Right forelimb (tissue), 1 donor: ENCODE data around the gene GARIN5A.
"Not testable (repeated sequence)": the region's sequence is repeated elsewhere in the genome, so short reads cannot be mapped to it uniquely, and the experiment has no call there.

ENCODE experiments used
- DNase-seq: peaks from one replicate; pipeline ENCODE4 v3.0.0-alpha.2; 2018

Gene GARIN5A

DNA sequence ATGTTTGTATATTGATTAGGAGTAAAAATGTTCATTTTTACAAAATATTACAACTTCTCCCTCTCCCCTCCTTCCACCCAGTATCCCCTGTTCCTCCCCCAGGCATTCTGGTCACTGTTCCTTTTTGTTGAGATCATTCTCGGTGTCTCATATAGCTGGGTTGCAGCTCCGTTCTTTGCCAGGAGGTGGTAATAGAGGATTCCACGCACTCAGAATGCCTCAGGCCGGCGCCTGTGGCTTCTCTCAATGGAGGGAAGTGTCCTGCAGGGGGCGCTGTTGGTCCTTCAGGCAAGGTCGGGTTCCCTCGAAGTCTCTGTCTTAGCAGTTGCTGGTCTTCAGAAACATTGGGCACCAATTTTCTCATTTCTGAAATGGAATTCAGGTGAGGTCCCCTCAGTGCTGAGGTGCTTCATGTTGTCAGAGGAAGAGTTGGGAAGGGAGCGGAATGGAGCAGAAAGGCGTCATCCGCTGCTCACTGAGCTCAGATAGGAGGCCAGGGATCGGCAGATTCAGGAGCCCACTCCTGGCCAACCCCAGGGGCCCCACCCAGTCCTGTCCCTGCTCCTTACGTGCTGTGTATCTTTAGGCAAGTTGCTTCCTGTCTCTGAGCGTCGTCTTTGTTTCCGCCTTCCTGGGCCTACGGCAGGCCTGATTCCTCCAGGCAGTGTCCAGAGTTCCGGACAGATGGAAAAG is 10.3 kb upstream of the GARIN5A start:
- DNase-seq = no peak

DNA sequence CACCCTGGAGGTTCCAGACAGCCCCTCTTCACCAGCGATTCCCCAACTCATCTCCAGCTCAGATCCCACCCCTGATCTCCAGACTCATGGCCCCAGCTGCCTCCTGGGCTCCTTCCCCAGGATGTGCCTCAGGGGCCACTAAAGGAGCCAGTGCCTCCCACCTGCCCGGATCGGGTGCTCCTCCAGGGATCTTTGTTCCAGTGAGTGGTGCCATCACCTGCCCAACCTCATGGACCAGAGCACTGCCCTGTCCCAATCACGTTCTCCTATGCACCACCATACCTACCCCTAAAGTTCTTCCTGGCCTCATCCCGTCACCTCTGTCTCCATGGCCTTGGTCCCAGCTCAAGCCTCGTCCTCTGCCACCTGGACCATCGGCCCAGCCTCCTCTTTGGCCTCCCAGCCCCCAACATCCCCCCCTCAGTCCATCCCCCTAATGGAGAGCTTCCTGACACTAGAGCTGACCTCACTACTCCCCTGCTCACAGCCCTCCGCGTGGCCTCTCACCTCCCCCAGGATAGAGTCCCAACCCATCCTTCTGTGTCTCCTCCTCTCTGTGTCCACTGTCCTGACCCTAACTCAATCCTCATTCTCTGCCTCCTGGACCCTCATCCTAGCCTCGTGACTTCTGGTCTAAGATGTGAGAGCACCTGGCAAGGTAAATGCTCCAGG is 8.8 kb upstream of the GARIN5A start:
- no peak for DNase-seq

DNA sequence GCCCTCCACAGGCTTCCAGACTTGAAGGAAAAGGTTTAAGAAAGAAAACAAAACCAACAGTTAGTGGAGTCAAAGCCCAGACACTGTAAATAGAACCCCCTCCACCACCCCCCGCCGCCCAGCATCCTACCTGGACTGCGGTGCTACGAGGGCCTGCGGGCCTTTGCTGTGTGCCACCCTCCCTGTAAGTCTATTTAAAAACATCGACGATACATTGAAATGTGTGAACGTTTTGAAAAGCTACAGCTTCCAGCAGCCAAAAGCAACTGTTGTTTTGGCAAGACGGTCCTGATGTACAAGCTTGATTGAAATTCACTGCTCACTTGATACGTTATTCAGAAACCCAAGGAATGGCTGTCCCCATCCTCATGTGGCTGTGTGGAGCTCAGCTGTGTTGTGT is 6.3 kb upstream of the GARIN5A start:
- no peak for DNase-seq

DNA sequence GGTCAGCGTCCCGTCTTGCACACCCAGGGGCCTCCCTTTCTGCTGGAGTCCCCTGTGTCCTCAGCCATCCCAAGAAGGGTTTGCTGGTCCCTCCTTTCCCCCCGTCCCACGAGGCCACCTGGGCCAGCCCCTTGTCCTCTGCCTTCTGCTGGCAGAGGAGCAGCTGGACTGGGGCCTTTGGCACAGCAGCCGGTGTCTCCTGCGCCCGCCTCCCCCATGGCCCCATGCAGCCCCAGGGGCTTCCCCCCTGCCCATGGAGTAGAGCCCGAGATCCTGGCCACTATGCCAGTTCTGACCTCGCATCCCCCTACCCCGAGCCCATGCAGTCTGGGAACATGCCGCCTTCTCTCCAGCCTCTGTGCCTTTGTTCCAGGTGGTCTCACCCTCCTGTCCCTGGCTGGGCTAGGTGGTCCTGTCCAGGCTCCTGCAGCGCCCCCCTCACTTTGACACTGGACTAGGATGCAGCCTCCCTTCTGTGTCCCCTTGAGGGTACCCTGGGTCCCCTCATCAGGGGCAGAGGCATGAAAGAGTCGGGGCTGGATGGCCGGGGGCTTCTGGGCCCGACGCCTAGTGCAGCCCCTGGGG is 5.7 kb upstream of the GARIN5A start:
- DNase-seq = no peak

DNA sequence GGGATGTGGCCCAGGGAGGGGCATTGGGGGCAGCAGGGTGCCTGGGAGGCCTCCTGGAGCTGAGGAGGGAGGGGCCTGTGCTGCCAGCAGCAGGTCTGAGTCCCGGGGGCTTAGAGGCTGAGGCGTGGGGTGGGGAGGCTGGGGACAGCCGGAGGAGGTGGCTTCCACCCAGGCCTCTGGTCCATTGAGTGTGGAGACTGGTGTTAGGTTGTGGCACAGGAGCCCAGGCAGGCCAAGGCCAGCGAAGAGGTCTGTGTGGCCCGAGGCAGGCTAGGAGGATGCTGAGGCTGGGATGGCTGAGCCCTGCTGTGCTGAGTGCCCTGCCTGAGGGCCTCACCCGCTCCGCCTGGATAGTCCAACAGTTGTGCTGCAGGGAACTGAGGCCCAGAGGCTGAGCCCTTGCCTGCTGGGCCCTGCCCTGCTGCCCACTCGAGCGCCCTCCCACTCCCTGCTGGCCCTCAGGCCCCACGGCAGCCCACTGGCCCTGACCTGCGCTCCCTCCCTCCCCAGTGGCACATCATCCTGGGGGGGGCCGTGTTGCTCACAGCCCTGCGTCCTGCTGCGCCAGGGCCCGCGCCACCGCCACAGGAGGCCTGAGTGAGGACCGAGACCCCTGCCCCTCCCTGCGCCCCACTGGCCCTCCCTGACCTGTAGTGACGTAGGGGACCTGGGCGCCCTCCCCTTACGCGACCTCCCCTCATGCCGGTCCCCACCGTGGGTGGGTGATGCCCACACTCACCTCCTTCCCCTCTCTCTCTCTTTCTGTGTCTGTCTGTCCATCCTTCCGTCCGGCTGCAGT is 4.9 kb upstream of the GARIN5A start:
- no peak for DNase-seq

DNA sequence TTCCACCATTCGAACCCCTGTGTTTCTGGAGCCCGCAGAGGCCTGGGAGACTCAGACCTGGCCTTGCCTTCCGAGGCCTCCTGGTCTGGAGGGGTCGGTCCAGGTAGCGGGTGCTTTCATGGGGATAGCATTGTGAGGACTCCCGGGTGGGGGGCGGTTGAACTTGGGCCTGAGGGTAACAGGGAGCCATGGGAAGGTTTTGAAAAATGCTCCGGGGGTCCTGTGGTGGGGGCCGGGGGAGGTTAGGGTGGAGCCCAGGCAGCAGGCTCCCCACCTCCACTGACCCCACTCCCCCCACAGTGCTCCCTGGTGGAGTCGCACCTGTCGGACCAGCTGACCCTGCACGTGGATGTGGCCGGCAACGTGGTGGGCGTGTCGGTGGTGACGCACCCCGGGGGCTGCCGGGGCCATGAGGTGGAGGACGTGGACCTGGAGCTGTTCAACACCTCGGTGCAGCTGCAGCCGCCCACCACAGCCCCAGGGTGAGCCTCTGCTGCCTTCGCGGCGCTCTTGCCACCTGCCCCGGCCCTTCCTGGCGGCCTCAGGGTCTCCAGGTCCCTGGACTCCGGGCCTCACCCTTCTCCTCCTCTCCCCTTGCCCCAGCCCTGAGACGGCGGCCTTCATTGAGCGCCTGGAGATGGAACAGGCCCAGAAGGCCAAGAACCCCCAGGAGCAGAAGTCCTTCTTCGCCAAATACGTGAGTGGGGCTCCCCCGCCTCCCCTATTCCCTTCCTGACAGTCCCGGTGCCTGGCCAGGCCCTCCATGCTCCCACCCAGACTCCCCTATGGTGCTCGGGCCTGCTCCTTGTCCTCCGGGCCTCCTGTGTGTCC is 3.8 kb upstream of the GARIN5A start:
- DNase-seq = no peak

DNA sequence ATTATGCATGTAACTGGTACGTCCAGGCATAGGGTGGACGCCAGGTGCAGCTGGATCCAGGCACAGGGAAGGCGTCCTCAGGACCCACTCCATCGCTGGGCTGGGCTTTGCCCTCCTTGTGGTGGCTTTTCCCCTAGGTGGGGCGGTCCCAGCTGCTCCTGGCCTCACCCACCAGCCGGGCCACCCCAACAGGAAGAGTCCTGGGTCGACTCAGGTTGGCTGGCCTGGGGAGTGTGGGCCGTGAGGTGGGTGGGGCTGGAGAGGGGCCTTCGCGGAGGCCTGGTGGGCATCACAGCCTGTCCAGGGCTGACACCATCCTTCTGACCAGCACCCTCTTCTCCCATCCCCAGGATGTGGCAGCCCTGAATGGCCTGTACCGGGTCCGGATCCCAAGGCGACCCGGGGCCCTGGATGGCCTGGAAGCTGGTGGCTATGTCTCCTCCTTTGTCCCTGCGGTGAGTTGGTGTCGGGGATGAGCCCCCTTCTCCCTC is 3.2 kb upstream of the GARIN5A start:
- DNase-seq = no peak

DNA sequence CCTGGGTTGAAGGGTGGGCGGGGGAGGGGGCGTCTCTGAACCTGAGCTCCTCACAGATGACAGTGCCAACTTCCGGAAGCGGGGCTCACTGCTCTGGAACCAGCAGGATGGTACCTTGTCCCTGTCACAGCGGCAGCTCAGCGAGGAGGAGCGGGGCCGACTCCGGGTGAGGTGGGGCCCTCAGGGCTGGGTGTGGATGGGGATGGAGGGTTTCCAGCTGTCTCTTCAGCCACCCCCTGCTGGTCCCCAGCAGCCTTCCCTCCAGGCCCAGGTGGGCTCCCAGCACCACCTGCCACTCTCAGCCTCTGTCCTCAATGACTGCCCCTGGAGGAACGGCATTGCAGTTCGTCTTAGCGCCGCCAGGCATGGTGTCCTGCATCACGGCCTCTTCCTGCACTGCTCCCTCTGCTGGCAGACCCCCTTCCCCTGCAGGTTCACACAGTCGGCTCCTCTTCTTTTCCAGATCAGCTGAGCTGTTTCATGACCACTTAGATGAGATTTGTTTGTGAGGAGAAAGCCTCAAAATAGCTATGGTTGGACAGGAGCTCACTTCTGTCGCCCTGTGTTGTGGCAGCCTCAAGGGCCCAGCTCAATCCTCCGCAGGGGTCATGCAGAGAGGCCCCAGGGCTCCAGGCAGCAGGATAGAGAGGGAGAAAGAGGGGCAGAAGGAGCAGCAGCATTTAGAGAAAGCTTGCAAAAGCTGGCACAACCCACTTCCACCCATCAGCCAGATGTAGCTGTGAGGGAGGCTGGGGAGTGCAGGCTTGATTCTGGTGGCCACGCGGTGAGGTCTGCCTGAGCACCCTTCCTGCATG is 2.5 kb upstream of the GARIN5A start:
- no peak for DNase-seq

DNA sequence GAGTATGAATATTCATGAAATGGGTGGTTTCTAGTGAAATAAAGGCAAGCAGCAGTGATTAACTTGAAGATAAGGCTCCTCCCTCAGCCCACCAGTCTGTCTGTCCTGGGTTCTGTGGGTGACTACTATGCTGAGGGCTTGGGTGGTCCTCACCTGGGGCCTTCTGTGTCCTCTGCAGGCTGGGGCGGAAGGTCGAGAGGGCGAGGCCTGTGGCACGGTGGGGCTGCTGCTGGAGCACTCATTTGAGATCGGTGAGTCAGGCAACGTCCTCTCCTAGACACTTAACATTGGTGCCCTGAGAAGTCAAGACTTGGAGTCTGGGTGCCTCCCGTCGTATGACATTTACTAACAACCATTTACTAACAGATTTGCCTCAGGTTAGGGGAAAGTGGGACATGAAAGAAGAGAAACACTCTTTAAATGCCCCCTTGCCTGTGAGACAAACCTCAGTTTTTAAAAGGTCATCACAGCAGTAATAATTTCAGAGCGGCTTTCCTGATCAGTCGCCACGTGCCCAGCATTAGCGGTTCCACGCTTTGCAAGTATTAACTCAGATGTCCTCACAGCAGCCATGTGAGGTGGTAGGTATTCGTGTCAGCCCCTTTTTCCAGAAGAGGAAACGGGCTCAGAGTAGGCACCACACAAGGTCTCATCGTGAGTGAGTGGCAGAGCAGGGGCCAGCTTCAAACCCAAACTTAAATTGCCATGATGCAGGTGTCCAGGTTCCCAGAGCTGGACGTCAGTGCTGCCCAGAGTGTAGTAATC is 1.3 kb upstream of the GARIN5A start:
- no peak for DNase-seq

DNA sequence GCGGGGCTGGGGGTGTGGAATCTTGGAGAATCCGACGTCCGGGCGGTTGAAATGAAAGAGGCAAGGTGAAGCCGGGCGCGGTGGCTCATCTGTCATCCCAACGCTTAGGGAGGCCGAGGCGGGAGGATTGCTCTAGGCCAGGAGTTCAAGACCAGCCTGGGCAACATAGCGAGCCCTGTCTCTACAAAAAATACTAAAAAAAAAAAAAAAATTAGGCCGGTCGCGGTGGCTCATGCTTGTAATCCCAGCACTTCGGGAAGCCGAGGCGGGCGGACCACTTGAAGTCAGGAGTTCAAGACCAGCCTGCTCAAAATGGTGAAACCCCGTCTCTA is 225 bp upstream of the GARIN5A start:
- no peak for DNase-seq

DNA sequence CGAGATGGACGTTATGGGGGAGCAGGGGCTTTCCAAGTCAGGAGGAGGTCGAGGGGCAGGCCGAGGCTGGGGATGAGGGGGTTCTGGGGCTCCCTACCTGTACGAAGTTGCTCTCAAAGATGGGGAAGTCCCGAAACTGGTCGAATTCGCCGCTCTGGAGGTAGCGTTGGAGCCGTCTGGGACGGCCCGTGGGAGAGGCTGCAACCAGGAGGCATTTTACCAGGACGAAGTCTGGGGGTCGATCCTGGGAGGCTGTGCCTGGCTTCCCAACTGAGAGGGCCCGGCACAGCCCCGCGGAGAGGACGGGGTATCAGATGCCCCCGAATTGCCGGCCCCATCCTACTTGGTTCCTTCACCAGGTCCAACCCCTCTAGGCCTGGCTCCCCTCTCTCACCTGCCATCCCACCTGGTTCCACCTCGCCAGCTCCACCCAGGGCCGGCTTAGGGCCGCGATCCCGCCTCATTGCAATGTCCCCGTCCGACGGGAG is 868 bp downstream of the GARIN5A start:
- DNase-seq = no peak

DNA sequence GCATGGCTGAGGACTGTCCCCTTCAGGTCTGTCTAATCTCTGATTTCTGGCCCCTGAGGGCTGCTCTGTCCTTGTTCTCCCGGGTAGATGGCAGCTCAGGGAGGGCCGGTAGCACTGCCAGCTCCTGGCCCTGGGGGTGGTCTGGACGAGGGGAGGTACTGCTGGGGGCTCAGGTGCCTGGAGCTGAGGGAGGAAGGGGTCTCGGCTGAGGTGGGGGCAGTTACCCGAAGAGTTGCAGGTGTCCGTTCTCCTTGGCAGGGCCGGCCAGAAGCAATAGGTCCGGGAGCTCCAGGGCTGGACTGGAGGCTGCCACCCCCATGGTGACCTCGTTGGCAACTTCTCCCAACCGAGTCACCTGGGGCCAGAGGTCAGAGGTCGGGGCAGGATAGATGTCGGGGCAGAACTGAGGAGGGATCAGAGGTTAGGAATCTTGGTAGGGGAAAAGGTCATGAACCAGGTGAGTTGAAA is 1.5 kb downstream of the GARIN5A start:
- no peak for DNase-seq

DNA sequence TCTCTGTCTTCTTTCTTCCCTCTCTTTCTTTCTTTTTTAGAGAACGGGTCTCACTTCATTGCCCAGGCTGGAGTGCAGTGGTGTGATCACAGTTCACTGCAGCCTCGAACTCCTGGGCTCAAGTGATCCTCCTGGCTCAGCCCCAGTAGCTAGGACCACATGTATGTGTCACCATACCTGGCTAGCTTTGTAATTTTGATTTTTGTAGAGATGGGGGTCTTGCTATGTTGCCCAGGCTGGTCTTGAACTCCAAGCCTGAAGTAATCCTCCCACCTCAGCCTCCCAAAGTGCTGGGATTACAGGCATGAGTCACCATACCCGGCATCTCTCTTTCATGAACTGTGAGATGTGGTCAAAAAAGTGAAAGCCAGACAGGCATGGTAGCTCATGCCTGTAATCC is 3.3 kb downstream of the GARIN5A start:
- not testable (repeated sequence) for DNase-seq

DNA sequence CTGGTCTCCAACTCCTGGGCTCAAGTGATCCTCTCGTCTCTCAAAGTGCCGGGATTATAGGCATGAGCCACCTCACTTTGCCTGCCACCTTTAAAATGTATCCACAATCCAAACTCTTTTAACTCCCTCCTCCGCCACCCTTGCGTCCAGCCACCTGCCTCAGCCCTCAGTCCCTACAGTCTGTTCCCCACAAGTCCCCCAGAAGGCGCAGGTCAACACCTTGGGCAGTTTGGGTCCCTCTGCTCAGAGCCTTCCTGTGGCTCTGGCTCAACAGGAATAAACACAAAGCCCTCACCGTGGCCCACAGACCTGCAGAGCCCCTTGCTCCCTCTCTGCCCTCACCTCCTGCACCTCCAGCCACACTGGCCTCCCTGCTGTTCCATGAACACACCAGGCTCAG is 7.8 kb downstream of the GARIN5A start:
- no peak for DNase-seq

DNA sequence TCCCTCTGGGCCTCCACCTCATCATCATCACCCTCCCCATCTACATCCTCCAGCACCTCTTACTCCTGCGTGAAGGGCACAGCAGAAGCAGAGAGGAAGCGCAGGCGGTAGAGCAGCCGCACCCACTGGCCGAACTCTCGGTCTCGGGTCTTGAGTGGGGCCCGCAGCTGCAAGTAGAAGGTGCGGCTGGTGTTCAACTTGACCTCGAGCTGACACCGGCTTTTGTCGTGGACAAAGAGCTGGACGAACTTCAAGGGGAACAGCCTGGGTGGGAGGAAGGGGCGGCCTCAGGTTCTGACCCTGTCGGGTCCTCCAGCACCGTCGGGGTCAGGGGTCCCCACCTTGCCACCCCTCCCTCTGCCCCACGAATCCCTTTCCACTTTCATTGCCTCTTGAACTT is 9.1 kb downstream of the GARIN5A start:
- DNase-seq = no peak

DNA sequence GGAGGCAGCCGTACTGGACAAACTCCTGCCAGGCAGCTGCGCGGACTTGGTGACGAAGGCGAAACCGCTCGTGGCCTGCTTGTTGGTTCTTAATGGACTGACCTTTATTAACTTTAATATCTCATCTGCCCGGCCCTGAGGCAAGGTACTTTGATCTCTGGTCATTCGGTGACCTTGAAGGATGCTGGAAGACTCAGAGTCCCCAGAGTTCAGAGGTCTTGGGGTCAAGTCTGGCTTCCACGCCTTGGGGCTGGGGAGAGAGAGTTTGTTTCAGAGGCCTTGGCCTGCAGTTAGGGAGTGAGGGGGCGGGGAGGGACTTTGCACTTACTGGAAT is 10.0 kb downstream of the GARIN5A start:
- DNase-seq = no peak

DNA sequence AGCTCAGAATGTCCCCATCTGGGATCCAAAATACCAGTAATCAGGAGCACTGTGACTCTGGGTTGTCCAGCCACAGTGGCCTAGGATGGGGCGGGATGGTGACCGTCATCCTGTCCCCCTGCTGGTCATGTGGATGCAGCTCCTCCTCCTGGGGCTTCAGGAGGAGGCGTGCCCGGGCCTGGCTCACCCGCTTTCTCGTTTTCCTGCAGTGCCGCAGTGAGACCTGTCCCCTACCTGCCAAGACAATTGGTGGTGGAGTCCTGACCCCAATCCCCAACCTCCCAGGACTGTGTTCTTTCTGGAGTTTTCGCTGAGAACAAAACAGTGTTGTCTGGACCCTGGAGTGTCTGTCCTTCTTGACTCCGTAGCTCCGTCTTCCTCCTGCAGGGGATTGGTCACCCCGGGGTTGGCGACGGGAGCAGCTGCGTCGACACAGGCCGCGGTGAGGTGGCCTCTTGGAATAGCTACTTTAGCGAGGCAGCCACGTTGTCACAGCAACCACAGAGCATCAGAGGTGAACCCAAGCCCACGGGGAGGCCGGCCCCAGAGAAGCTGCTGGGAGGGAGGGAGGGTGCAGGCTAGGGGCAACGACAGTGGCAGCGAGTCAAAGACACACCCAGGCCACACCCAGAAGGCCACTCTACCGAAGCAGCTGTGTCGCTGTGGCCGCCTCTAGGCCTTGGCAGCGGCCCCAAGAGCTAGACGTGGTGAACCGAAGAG is 10.5 kb downstream of the GARIN5A start:
- no peak for DNase-seq

DNA sequence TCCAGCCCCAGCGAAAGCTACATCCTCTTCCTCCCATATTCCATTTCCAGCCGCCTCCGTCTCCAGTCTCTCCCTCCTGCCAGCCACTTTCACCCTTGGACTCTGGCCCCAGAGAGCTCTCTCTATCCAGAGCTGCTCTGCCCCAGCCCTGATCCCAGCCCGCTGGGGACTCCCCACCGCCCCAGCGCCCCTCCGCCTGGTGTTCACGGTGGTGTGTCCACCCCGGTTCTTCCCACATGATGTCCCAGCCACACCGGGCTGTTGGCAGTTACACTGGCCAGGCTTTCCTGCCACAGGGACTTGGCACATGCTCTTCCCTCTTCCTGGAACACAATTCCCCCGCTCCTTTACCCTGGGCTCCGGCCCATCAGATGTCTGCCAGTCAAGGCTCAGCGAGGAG is 11.6 kb downstream of the GARIN5A start:
- no peak for DNase-seq

DNA sequence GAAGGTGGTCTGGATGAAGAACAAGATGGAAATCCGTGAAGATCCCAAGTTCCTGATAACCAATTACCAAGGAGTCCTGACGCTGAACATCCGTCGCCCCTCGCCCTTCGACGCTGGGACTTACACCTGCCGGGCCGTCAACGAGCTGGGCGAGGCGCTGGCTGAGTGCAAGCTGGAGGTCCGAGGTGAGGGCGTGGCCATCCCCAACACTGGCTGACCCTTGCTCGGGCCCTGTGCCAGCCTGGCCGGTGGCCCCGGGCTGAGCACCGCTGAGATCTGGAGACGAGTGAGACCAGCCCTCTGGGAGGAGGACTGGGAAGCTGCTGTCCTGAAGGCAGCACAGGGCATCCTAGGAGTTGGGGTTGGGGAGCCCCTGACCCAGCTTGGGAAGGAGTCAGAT is 12.3 kb downstream of the GARIN5A start:
- DNase-seq = no peak

DNA sequence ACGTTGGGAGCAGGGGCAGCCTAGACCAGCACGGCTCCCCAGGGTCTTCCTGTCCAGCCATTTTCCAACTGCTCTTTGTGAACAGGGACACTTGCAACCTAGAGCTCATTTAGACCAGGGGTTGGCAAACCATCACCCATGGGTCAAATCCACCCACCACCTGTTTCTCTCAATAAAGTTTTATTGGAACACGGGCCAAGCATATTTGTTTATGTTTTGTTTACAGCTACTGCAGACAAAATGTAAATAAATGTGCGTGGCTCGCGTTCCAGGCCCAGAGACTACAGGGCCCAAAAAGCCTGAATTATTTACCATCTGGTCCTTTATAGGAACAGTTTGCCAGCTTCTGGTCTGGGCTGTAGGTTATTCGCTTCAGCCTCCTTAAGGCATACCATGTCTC is 13.7 kb downstream of the GARIN5A start:
- no peak for DNase-seq
